Hepatocyte (in vitro differentiated cells): ENCODE measurements around the gene IL9R.

ENCODE experiments used
- CTCF ChIP-seq: fragments of 200-600 bp; sonication (generic); IDR thresholded peaks from 2 replicates; pipeline ENCODE4 v1.5.1; 2016; ENCODE audit warnings: antibody characterized with exemption, mild to moderate bottlenecking; ENCODE audit not compliant: poor library complexity
- EZH2 ChIP-seq: fragments of 200-600 bp; sonication (generic); IDR thresholded peaks from 2 replicates; pipeline ENCODE4 v1.6.1; 2016; ENCODE audit warnings: antibody characterized with exemption, mild to moderate bottlenecking, borderline replicate concordance
- EZH2phosphoT487 ChIP-seq: fragments of 200-600 bp; sonication (generic); IDR thresholded peaks from one replicate; pipeline ENCODE4 v1.6.1; 2018; ENCODE audit warnings: antibody characterized with exemption, mild to moderate bottlenecking, low read depth, moderate library complexity; ENCODE audit not compliant: unreplicated experiment, severe bottlenecking

- TF ChIP-seq CTCF (no peak), EZH2 (no peak), EZH2phosphoT487 (no peak)
These were observed at the start of gene IL9R for GRCh38 chrX:155997436-155997835.
